Pancreas (tissue), 10 donors: ENCODE measurements around the gene DNAH17. TPM values are rescaled to one million over a fixed set of nuclear protein-coding genes. Genes with fewer than 3 reads are reported as not detected.

ENCODE experiments used
- ATAC-seq, 4 donors: fragments of 200-7000 bp; cut with Tn5 transposase; one replicate each; pipeline versions ENCODE4 v1.8.0 to v1.9.1; 2020; ENCODE audit warnings: mild to moderate bottlenecking in 4 of 4, moderate library complexity in 4 of 4
- DNase-seq, 6 donors: peaks; one replicate each; pipeline ENCODE4 v3.0.0-alpha.2; 2020
- FAIRE-seq: peaks from 2 replicates; lab custom pipeline; 2012; peaks lifted over from hg19 to GRCh38; lab: Jason Lieb, UNC
- H3K27ac ChIP-seq, 4 donors: fragments of 200-600 bp; sonication (generic); 1 replicate in 3 of 4; 2 replicates in 1 of 4; pipeline versions ENCODE4 v1.5.0 to v1.8.0; 2020
- H3K27me3 ChIP-seq, 4 donors: fragments of 200-600 bp; one replicate each; pipeline ENCODE4 v1.8.0; 2021
- H3K36me3 ChIP-seq, 3 donors: fragments of 200-600 bp; sonication (generic) in 1 of 3; one replicate each; pipeline versions ENCODE4 v1.5.0 to v1.8.0; 2020 to 2021
- H3K4me1 ChIP-seq, 3 donors: fragments of 200-600 bp; one replicate each; pipeline ENCODE4 v1.8.0; 2021
- H3K4me3 ChIP-seq, 4 donors: fragments of 200-600 bp; sonication (generic) in 2 of 4; one replicate each; pipeline versions ENCODE4 v1.5.0 to v1.8.0; 2020 to 2021
- H3K9me3 ChIP-seq, 4 donors: fragments of 200-600 bp; one replicate each; pipeline ENCODE4 v1.8.0; 2021
- WGBS, 2 donors: extraction: QIAGEN DNeasy Blood & Tissue Kit; methylation state at CpG; one replicate each; pipeline ENCODE4 v1.1.7; 2013; 5-methylcytosine and 5-hydroxymethylcytosine counted together
- intact Hi-C, 3 donors: fragments of 100-400 bp; cut with DNase I; formaldehyde crosslinking; loops; one replicate each; pipeline versions ENCODE4 v1.11.1 to v1.14.2; 2022
- polyA plus RNA-seq, 2 donors: library from polyadenylated mRNA; stranded (reverse); fragments of 200-250 nt; gene quantifications; one replicate each; pipeline ENCODE4 v1.2.3, GENCODE V29; 2013
- total RNA-seq, 6 donors: library from RNA; stranded (reverse); fragmentation: NEBNext Ultra II Directional in 4 of 6; extraction: Animal tissue kit (Norgen Biotek cat#: 25700) in 4 of 6; gene quantifications; one replicate each; pipeline versions ENCODE4 v1.2.1 to v1.2.4, GENCODE V29; 2021 to 2023
- TF ChIP-seq, protein P1 (sequence below), 4 donors: fragments of 200-600 bp; sonication (generic) in 3 of 4; IDR thresholded peaks; one replicate each; pipeline versions ENCODE4 v1.5.0 to v1.8.0; 2021; ENCODE audit warnings: antibody characterized with exemption in 4 of 4
- donor health status: healthy with polysubstance abuse.
- donor health status: DM: no; HTN: no; CAD: no; lungs with moderate emphysema.
- donor health status: DM: no; HTN: no; CAD: no.
- donor health status: control.
- donor health status: control.
- donor health status: Bipolar disorder and iron deficiency.
- donor health status: DM: yes; HTN: yes; CAD: no.
- donor health status: DM: no; HTN: no; CAD: no.
- donor health status: DM: no; HTN: no; CAD: no.
- donor health status: DM: yes; HTN: yes; CAD: no.

DNAH17 gene
- total and polyA plus RNA-seq, 8 donors = 0.02 to 0.08 (median 0.03) TPM; not detected in 5

- TF ChIP-seq, protein P1, sequence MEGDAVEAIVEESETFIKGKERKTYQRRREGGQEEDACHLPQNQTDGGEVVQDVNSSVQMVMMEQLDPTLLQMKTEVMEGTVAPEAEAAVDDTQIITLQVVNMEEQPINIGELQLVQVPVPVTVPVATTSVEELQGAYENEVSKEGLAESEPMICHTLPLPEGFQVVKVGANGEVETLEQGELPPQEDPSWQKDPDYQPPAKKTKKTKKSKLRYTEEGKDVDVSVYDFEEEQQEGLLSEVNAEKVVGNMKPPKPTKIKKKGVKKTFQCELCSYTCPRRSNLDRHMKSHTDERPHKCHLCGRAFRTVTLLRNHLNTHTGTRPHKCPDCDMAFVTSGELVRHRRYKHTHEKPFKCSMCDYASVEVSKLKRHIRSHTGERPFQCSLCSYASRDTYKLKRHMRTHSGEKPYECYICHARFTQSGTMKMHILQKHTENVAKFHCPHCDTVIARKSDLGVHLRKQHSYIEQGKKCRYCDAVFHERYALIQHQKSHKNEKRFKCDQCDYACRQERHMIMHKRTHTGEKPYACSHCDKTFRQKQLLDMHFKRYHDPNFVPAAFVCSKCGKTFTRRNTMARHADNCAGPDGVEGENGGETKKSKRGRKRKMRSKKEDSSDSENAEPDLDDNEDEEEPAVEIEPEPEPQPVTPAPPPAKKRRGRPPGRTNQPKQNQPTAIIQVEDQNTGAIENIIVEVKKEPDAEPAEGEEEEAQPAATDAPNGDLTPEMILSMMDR (IDR thresholded peaks at IDR 0.05) = no peak
- H3K4me3 ChIP-seq = no peak overlapping the region
- H3K27me3 ChIP-seq = no peaks in the 10 kb centered on the region
- WGBS, 2 donors = 76 to 83% methylated on average over 25 to 26 of the region's 26 CpGs
- ATAC-seq (no peak), FAIRE-seq (no peak), DNase-seq (no peak)
- H3K9me3 ChIP-seq = no peaks in the 10 kb centered on the region
- no peak overlapping the region for H3K27ac ChIP-seq
- intact Hi-C loops = no loop called here
- H3K36me3 ChIP-seq = no peaks in the 10 kb centered on the region
- H3K4me1 ChIP-seq = no peaks in the 10 kb centered on the region
These were observed 45.5 kb upstream of the DNAH17 start for GRCh38 chr17:78622491-78623265.

- Histone ChIP-seq H3K4me1 (no peaks in the 10 kb centered on the region), H3K27ac (no peak overlapping the region), H3K36me3 (no peaks in the 10 kb centered on the region), H3K27me3 (no peaks in the 10 kb centered on the region), H3K9me3 (no peaks in the 10 kb centered on the region), H3K4me3 (no peak overlapping the region)
- DNase-seq (no peak), ATAC-seq (no peak), FAIRE-seq (no peak)
- intact Hi-C loops = no loop called here
- WGBS, 2 donors = 74 to 79% methylated on average over 26 of the region's 26 CpGs
- TF ChIP-seq, protein P1 (IDR thresholded peaks at IDR 0.05) = no peak
These were observed 44.7 kb upstream of the DNAH17 start for GRCh38 chr17:78621720-78622490.

GRCh38 chr17:78620099-78620498 lies 42.9 kb upstream of the DNAH17 start:
- no peak overlapping the region for H3K4me3 ChIP-seq
- intact Hi-C loops = no loop called here
- H3K27me3 ChIP-seq = no peaks in the 10 kb centered on the region
- H3K4me1 ChIP-seq = no peaks in the 10 kb centered on the region
- H3K9me3 ChIP-seq = no peaks in the 10 kb centered on the region
- no peak overlapping the region for H3K27ac ChIP-seq
- WGBS, 2 donors = 71 to 76% methylated on average over 5 of the region's 5 CpGs
- no peak for DNase-seq
- ATAC-seq = no peak
- H3K36me3 ChIP-seq = no peaks in the 10 kb centered on the region
- no peak for FAIRE-seq
- TF ChIP-seq, protein P1 (IDR thresholded peaks at IDR 0.05) = no peak

GRCh38 chr17:78619334-78619733 lies 42.1 kb upstream of the DNAH17 start:
- ATAC-seq (no peak), DNase-seq (no peak), FAIRE-seq (no peak)
- Histone ChIP-seq H3K9me3 (no peaks in the 10 kb centered on the region), H3K4me1 (no peaks in the 10 kb centered on the region), H3K36me3 (no peaks in the 10 kb centered on the region), H3K27me3 (no peaks in the 10 kb centered on the region), H3K4me3 (no peak overlapping the region), H3K27ac (no peak overlapping the region)
- TF ChIP-seq, protein P1 (IDR thresholded peaks at IDR 0.05) = no peak
- intact Hi-C loops = no loop called here
- WGBS, 2 donors = 68 to 78% methylated on average over 5 of the region's 5 CpGs
